ENCODE measurements around the gene ANAPC4. TPM values are rescaled to one million over a fixed set of nuclear protein-coding genes. Genes with fewer than 3 reads are reported as not detected.

Gene ANAPC4
- total RNA-seq, 1 donor from 2014 or later = 17.7 TPM

DNA sequence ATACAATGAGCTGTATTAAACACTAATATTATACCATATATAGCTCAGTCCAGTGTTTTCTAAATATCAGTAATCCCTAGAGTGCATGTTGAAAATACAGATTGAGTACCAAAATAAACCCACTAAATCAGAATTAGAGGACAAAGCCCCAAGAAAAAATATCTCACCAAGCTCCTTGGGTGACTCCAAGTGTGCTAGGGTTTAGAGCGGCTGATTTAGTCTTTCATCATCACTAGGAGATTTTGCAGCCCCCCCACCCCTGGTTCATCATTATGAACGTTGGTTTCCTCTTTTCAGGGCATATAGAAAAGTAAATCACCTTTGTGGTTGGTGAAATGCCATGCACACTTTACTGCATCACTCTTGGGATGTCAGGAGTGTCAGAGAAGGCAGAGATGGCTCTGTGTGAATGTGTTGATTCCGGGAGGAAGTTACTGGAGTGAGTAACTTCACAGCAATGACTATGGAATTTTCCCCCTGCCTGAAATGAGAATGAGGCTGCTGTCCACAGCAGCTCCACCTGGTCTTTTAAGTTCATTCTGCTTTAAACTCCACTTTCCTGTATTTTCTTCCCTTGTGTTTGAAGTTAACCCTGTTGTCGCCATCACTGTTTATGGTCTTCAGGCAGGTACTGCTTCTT is 25.2 kb upstream of the ANAPC4 start:
- TF ChIP-seq, protein P1, sequence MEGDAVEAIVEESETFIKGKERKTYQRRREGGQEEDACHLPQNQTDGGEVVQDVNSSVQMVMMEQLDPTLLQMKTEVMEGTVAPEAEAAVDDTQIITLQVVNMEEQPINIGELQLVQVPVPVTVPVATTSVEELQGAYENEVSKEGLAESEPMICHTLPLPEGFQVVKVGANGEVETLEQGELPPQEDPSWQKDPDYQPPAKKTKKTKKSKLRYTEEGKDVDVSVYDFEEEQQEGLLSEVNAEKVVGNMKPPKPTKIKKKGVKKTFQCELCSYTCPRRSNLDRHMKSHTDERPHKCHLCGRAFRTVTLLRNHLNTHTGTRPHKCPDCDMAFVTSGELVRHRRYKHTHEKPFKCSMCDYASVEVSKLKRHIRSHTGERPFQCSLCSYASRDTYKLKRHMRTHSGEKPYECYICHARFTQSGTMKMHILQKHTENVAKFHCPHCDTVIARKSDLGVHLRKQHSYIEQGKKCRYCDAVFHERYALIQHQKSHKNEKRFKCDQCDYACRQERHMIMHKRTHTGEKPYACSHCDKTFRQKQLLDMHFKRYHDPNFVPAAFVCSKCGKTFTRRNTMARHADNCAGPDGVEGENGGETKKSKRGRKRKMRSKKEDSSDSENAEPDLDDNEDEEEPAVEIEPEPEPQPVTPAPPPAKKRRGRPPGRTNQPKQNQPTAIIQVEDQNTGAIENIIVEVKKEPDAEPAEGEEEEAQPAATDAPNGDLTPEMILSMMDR (IDR thresholded peaks at IDR 0.05) = no peak
- H3K36me3 Mint-ChIP-seq (ENCODE audit: low read depth) = no peaks in the 10 kb centered on the region

DNA sequence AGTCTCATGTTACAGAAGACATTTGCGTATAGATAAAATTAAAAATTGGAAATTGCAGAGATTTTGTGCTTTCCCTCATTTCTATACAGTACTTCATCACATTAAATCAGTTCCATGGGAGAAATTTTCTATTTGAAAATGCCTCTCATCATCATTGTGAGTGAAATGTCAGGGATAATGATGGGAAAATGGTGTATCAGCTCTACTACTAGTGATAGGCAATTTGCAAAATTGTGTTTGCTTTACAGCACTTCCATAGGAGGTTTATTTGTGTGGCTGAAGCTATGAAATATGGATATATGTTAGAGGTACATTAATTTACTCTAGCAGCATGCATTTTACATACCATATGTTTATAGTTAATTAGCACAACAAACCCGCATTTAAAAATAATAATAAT is 21.0 kb upstream of the ANAPC4 start:
- Mint-ChIP-seq H3K4me3 (ENCODE audit: unreplicated experiment) (no peak overlapping the region), H3K9me3 (ENCODE audit: low read depth) (no peaks in the 10 kb centered on the region), H3K27me3 (ENCODE audit: low read depth) (no peaks in the 10 kb centered on the region), H3K27ac (ENCODE audit: unreplicated experiment) (no peak overlapping the region), H3K36me3 (ENCODE audit: low read depth) (peaks cover 2% of the 10 kb centered on the region), H3K4me1 (ENCODE audit: low read depth) (peaks cover 14% of the 10 kb centered on the region)
- TF ChIP-seq, protein P1 (IDR thresholded peaks at IDR 0.05) = no peak
- no peak for DNase-seq (ENCODE audit: low spot score)

More for the DNA sequence above, 25.2 kb upstream of the ANAPC4 start:
- Mint-ChIP-seq H3K9me3 (ENCODE audit: low read depth) (no peaks in the 10 kb centered on the region), H3K27me3 (ENCODE audit: low read depth) (no peaks in the 10 kb centered on the region), H3K27ac (ENCODE audit: unreplicated experiment) (peak overlapping the region; percentile 69), H3K4me1 (ENCODE audit: low read depth) (peaks cover 9% of the 10 kb centered on the region), H3K4me3 (ENCODE audit: unreplicated experiment) (no peak overlapping the region)
- no peak for DNase-seq (ENCODE audit: low spot score)

DNA sequence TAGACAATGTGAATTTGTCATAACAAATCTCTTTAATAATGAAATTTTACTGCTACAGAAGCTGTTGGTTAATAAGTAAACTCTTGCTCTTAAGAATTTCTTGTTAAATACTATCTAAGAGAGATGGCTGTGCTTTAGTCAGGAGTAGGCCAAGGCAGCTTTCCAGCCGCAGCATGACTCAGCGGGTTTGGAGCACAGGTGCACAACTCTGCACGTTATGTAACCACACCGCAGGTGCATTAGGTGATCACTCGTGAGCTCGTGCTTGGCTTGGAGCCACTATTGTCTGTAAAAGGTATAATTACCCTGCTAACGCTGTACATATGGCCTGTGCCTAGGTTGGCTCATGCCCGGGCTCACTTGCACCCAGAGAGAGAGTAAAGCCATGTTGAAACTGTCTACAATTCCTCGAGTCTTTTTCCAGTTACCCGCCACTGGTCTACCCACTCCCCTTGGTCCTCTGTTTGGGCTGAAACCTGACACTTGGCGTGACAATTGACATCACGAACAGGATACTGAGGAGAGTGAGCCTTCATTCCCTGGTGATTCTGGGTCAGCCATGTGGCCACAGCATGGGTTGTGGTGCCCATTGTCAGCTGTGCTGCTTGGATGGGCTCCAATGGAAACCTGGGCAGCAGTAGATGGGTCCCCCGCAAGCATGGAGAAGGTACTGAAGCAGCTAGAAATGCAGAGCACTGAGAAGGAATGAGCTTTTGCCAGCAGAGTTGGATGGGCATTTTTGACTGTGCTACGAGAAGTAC is 18.4 kb upstream of the ANAPC4 start:
- H3K4me1 Mint-ChIP-seq (ENCODE audit: low read depth) = peaks cover 5% of the 10 kb centered on the region
- H3K4me3 Mint-ChIP-seq (ENCODE audit: unreplicated experiment) = no peak overlapping the region
- TF ChIP-seq, protein P1 (IDR thresholded peaks at IDR 0.05) = no peak
- no peaks in the 10 kb centered on the region for H3K27me3 Mint-ChIP-seq (ENCODE audit: low read depth)
- H3K27ac Mint-ChIP-seq (ENCODE audit: unreplicated experiment) = no peak overlapping the region
- peaks cover 3% of the 10 kb centered on the region for H3K36me3 Mint-ChIP-seq (ENCODE audit: low read depth)
- H3K9me3 Mint-ChIP-seq (ENCODE audit: low read depth) = no peaks in the 10 kb centered on the region
- no peak for DNase-seq (ENCODE audit: low spot score)

DNA sequence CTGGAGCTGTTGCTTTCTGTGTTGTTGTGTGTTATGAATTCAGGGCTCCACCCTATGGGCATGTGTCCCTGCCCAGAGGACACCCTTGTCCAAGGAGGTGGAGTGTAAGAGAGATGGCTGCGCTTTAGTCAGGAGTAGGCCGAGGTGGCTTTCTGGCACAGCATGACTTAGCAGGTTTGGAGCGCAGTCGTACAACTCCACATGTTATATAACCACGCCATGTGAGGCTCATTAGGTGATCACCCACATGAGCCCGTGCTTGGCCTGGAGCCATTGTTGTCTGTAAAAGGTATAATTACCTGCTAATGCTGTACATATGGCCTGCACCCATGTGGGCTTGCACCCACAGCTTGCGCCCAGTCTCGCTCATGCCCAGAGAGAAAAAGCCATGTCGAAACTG is 15.8 kb upstream of the ANAPC4 start:
- Mint-ChIP-seq H3K27me3 (ENCODE audit: low read depth) (no peaks in the 10 kb centered on the region), H3K27ac (ENCODE audit: unreplicated experiment) (no peak overlapping the region), H3K36me3 (ENCODE audit: low read depth) (peaks cover 3% of the 10 kb centered on the region), H3K4me3 (ENCODE audit: unreplicated experiment) (no peak overlapping the region), H3K4me1 (ENCODE audit: low read depth) (peaks cover 5% of the 10 kb centered on the region), H3K9me3 (ENCODE audit: low read depth) (no peaks in the 10 kb centered on the region)
- TF ChIP-seq, protein P1 (IDR thresholded peaks at IDR 0.05) = no peak
- no peak for DNase-seq (ENCODE audit: low spot score)

DNA sequence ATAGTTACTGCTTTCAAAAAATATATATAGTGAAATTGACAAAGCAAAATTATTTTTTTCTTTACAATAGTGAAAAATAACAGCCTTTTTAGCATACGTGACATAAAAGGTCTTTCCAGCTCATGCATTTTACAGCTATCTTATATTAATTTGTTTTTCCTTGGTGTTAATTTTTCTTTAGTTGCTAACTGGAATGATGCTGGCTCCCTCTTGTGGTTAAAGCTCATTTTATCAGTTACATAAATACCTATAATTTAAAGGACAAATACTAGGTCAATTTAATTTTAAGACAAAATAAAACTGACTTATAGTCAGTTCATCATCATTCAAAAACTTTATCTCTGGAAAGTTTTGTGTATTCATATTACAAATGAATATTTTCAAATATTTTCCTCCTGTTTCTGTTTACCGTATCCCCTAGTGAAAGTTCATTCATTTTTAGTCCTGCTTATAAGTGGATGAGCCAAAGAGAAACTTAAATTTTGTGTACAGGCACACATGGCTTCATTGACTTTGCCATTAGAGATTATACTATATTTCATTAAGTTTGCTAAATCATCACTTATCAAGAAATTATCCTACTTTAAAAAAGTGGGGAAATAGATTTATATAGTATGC is 9.9 kb upstream of the ANAPC4 start:
- no peak for DNase-seq (ENCODE audit: low spot score)
- Mint-ChIP-seq H3K4me1 (ENCODE audit: low read depth) (no peaks in the 10 kb centered on the region), H3K9me3 (ENCODE audit: low read depth) (no peaks in the 10 kb centered on the region), H3K27ac (ENCODE audit: unreplicated experiment) (no peak overlapping the region), H3K4me3 (ENCODE audit: unreplicated experiment) (no peak overlapping the region), H3K36me3 (ENCODE audit: low read depth) (peaks cover 4% of the 10 kb centered on the region), H3K27me3 (ENCODE audit: low read depth) (no peaks in the 10 kb centered on the region)
- TF ChIP-seq, protein P1 (IDR thresholded peaks at IDR 0.05) = peak; percentile 95
